Stomach (tissue), 4 donors: ENCODE data around the gene ELMOD1.

Source experiments
- CTCF ChIP-seq, 7 experiments: fragments of 450-650 bp in 4 of 7; fragments of 200-600 bp in 3 of 7; sonication (generic) in 3 of 7; IDR thresholded peaks; one replicate each; pipeline ENCODE4 v1.5.1; 2016 to 2019; ENCODE audit warnings: antibody characterized with exemption in 7 of 7, control low read depth in 2 of 7, mild to moderate bottlenecking in 1 of 7
- POLR2A ChIP-seq, 4 donors: fragments of 450-650 bp; IDR thresholded peaks; one replicate each; pipeline ENCODE4 v1.6.1; 2016; ENCODE audit warnings: antibody characterized with exemption in 4 of 4, control low read depth in 2 of 4, mild to moderate bottlenecking in 1 of 4, moderate library complexity in 1 of 4
- POLR2AphosphoS5 ChIP-seq, 3 donors: sonication (generic); formaldehyde crosslinking; IDR thresholded peaks; one replicate each; pipeline ENCODE4 v1.6.1; 2016; ENCODE audit warnings: antibody characterized with exemption in 3 of 3

- no peak for TF ChIP-seq CTCF (IDR thresholded peaks at IDR 0.05)
- TF ChIP-seq POLR2A (IDR thresholded peaks at IDR 0.05) = no peak
- TF ChIP-seq POLR2AphosphoS5 (IDR thresholded peaks at IDR 0.05) = no peak
These were observed 85.5 kb downstream of the ELMOD1 start for GRCh38 chr11:107676336-107677057.
